Thymus (tissue), 11 donors: ENCODE measurements around the gene FAM161A. TPM values are rescaled to one million over a fixed set of nuclear protein-coding genes. Genes with fewer than 3 reads are reported as not detected.
A peak's percentile ranks its signal among the peaks of the same experiment; 100 is the strongest.
"Not testable (repeated sequence)": the region's sequence is repeated elsewhere in the genome, so short reads cannot be mapped to it uniquely, and the experiment has no call there.

ENCODE experiments used
- DNase-seq, 9 donors: peaks; one replicate each; pipeline ENCODE4 v3.0.0-alpha.2; 2013; ENCODE audit warnings: low spot score in 9 of 9, low read depth in 6 of 9, missing footprints in 1 of 9
- H3K27ac ChIP-seq, 2 donors: one replicate each; pipeline ENCODE4 v1.5.1; 2013; ENCODE audit warnings: control low read depth in 1 of 2, low read depth in 1 of 2, low read length in 1 of 2, mild to moderate bottlenecking in 1 of 2, moderate library complexity in 1 of 2
- H3K27me3 ChIP-seq, 2 donors: one replicate each; pipeline ENCODE4 v1.5.1; 2013; ENCODE audit warnings: low read length in 1 of 2; ENCODE audit not compliant: control insufficient read depth in 2 of 2, insufficient read depth in 1 of 2
- H3K36me3 ChIP-seq, 2 donors: one replicate each; pipeline ENCODE4 v1.5.1; 2013; ENCODE audit warnings: low read length in 1 of 2, mild to moderate bottlenecking in 1 of 2, moderate library complexity in 1 of 2; ENCODE audit not compliant: control insufficient read depth in 2 of 2, insufficient read depth in 2 of 2
- H3K4me1 ChIP-seq, 2 donors: one replicate each; pipeline ENCODE4 v1.5.1; 2013; ENCODE audit warnings: low read length in 2 of 2; ENCODE audit not compliant: control insufficient read depth in 2 of 2, insufficient read depth in 2 of 2
- H3K4me3 ChIP-seq, 2 donors: one replicate each; pipeline ENCODE4 v1.5.1; 2013; ENCODE audit warnings: low read length in 2 of 2, control low read depth in 1 of 2, mild to moderate bottlenecking in 1 of 2
- H3K9me3 ChIP-seq, 2 donors: one replicate each; pipeline ENCODE4 v1.5.1; 2013; ENCODE audit warnings: low read length in 1 of 2, mild to moderate bottlenecking in 1 of 2; ENCODE audit not compliant: control insufficient read depth in 2 of 2, insufficient read depth in 1 of 2
- WGBS: extraction: QIAGEN DNeasy Blood & Tissue Kit; methylation state at CpG from one replicate; pipeline ENCODE4 v1.1.7; 2013; 5-methylcytosine and 5-hydroxymethylcytosine counted together
- polyA plus RNA-seq: library from polyadenylated mRNA; stranded (reverse); fragments of 200-250 nt; gene quantifications from one replicate; pipeline ENCODE4 v1.2.3, GENCODE V29; 2013
- total RNA-seq: library from RNA; stranded (reverse); fragments of 120-200 nt; gene quantifications from one replicate; pipeline ENCODE4 v1.2.4, GENCODE V29; 2013
- donor health status: healthy.

The FAM161A gene
- total and polyA plus RNA-seq, 2 donors: 2.2 to 4.0 TPM

DNA sequence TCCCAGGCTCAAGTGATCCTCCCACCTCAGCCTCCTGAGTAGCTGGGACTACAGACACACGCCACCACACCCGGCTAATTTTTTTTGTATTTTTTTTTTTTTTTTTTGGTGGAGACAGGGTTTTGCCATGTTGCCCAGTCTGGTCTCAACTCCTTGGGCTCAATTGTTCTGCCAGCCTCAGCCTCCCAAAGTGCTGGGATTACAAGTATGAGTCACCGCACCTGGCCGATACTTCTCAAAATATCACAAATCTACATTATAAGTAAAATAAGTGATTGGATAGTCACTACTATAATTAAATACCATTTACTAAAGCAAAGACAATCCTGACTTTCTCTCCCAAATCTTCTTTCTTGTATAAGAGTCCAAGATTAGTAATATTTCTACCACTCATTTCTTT, 25.5 kb upstream of the FAM161A start:
- 99% methylated on average over 4 of the region's 4 CpGs for WGBS
- H3K4me1 ChIP-seq, H3K27me3 ChIP-seq, DNase-seq, H3K9me3 ChIP-seq, H3K4me3 ChIP-seq, H3K27ac ChIP-seq: not testable (repeated sequence)
- peaks cover 31 to 79% of the 10 kb centered on the region in 2 donors for H3K36me3 ChIP-seq

DNA sequence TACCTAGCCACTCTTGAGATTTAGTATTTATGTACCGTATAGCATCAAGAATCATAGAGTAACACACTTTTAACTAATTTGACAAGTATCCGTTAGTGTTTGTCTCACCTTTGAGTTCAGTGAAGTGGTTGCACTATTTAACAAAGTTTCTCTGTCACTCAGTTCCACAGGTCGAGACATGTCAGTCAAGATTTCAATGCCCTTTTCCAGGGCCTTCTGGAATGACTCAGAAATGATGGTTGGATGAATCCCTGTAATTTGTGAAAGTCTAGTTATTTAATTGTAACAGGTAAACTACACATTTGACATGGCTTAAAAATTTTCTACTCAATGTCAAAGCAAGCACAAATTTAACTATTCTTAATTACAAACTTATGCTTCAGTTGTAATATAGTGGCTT, 24.9 kb upstream of the FAM161A start:
- 95% methylated on average over 3 of the region's 3 CpGs for WGBS
- Histone ChIP-seq H3K36me3 (peaks cover 29 to 82% of the 10 kb centered on the region in 2 donors), H3K27ac (no peak overlapping the region), H3K4me3 (no peak overlapping the region), H3K4me1 (no peaks in the 10 kb centered on the region), H3K27me3 (no peaks in the 10 kb centered on the region), H3K9me3 (no peaks in the 10 kb centered on the region)
- no peak for DNase-seq

DNA sequence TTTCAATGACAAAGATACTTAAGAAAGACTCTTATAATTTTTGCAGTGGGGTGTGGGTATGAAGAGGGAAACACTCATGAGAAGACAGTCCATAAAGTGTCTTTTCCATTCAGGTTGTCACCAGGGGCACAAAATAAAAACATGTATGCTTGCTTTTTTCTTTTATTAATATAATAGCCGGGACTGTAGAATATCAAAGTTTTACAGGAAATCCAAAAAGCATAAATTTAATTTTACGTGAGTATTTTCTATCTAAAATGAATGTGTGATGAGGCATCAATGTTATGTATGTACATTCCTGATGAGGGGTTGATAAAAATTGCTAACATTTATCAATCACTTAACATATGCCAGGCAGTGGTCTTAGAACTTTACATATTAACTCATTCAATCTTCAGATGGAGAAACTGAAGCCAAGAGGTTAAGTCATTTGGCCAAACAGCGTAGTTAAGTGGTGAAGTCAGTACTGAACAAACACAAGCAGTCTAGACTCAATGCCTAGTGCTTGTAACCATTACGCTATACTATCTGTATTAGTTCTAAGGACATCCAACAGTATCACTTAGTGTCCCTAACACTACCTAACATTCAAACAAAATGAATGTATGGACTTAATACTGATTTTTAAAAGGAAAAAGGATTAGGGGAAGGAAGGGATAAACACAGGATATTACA, 23.8 kb upstream of the FAM161A start:
- WGBS: 99% methylated on average over 4 of the region's 4 CpGs
- Histone ChIP-seq H3K4me3 (no peak overlapping the region), H3K27me3 (no peaks in the 10 kb centered on the region), H3K4me1 (no peaks in the 10 kb centered on the region), H3K9me3 (no peaks in the 10 kb centered on the region), H3K36me3 (peaks cover 33 to 77% of the 10 kb centered on the region in 2 donors), H3K27ac (no peak overlapping the region)
- no peak for DNase-seq

DNA sequence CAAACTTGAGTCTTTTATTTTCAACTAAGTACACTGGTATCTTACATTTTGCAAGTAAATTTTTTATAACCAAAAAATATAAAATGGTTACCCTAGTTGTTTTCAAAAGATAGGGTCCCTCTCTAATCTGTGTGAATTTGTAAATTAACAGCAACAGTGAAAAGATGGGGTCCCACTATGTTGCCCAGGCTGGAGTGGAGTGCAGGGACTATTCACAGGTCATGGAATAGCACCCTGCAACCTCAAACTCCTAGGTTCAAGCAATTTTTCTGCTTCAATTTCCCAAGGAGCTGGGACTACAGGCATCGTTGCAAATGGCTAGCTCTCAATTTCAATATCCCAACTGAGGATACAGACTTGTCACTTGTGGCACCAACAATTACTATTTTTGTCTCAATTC, 22.5 kb upstream of the FAM161A start:
- Histone ChIP-seq H3K27me3 (no peaks in the 10 kb centered on the region), H3K9me3 (no peaks in the 10 kb centered on the region), H3K4me1 (no peaks in the 10 kb centered on the region), H3K36me3 (peaks cover 36 to 83% of the 10 kb centered on the region in 2 donors), H3K4me3 (no peak overlapping the region), H3K27ac (no peak overlapping the region)
- 98% methylated on average over 1 of the region's 1 CpG for WGBS
- no peak for DNase-seq

DNA sequence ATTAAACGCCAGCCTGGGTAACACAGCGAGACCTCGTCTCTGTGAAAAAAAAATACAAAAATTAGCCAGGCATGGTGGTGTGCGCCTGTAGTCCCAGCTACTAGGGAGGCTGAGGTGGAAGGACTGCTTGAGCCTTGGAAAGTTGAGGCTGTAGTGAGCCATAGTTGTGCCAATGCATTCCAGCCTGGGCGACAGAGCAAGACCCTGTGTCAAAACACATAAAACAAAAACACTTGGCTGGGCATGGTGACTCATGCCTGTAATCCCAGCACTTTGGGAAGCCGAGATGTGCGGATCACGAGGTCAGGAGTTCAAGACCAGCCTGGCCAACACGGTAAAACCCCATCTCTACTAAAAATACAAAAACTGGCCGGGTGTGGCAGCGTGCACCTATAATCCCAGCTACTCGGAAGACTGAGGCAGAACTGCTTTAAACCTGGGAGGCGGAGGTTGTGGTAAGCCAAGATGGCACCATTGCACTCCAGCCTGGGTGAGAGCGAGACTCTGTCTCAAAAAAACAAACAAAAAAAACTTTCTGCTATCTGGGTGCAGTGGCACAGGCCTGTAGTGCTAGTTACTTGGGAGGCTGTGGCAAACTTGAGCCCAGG, 12.7 kb upstream of the FAM161A start:
- 98% methylated on average over 14 of the region's 14 CpGs for WGBS
- H3K4me1 ChIP-seq, H3K9me3 ChIP-seq, H3K4me3 ChIP-seq, H3K27me3 ChIP-seq, DNase-seq, H3K27ac ChIP-seq: not testable (repeated sequence)
- peaks cover 47 to 70% of the 10 kb centered on the region in 2 donors for H3K36me3 ChIP-seq

DNA sequence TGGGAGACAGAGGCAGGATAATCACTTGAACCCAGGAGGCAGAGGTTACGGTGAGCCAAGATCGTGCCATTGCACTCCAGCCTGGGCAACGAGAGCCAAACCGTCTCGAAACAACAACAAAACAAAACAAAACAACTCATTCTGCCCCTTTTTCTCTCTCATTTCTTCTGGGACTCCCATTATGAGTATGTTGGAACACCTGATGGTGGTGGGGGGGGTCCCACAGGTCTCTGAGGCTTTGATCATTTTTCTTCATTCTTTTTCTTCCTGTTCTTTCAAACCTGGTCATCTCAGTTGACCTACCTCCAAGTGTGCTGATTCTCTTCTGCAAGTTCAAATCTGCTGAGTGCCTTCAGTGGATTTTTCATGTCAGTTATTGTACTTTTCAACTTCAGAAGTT, 8.2 kb upstream of the FAM161A start:
- H3K27ac ChIP-seq: no peak overlapping the region
- DNase-seq: no peak
- 97% methylated on average over 5 of the region's 5 CpGs for WGBS
- no peak overlapping the region for H3K4me3 ChIP-seq
- H3K4me1 ChIP-seq: no peaks in the 10 kb centered on the region
- no peaks in the 10 kb centered on the region for H3K9me3 ChIP-seq
- H3K36me3 ChIP-seq: peaks cover 19 to 34% of the 10 kb centered on the region in 2 donors
- H3K27me3 ChIP-seq: no peaks in the 10 kb centered on the region

DNA sequence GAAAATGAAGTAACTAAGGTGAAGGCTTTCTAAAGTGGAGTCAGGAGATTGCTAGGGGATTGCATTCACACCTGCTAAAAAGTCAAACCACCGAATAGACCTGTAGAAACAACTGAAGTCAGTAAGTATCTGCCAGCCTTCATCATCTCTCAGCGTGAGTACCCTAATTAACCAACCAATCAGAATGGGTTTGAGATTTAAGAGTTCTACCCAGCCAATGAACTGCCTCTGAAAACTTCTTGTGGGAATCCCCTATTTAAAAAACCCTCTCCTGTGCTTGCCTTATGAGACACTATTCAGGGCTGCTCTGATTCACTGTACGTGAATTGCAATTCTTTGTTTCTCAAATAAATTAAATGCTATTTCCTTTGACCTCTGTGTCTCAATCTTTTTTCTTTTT, 3.4 kb upstream of the FAM161A start:
- peak in 1 of 9 donors; percentile 9 for DNase-seq
- no peaks in the 10 kb centered on the region for H3K27me3 ChIP-seq
- no peaks in the 10 kb centered on the region for H3K36me3 ChIP-seq
- H3K27ac ChIP-seq: no peak overlapping the region
- H3K4me3 ChIP-seq: no peak overlapping the region
- H3K4me1 ChIP-seq: peaks cover 5 to 13% of the 10 kb centered on the region in 2 donors
- no peaks in the 10 kb centered on the region for H3K9me3 ChIP-seq
- 92% methylated on average over 3 of the region's 3 CpGs for WGBS

DNA sequence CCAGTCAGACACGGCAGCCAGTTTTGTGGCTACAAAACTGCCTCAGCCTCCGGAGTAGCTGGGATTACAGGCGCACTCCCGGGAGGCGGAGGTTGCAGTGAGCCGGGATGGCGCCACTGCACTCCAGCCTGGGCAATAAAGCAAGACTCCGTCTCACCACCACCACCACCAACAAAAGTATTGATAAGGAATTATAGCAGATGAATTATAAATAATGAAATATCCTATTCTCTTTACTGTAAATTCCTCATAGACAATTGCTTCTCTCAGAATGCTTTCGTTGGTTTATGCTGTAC, 1.4 kb upstream of the FAM161A start:
- DNase-seq: no peak
- H3K4me3 ChIP-seq: peak overlapping the region in 1 of 2 donors; percentile 94
- peak overlapping the region in 1 of 2 donors; percentile 84 for H3K27ac ChIP-seq
- no peaks in the 10 kb centered on the region for H3K27me3 ChIP-seq
- H3K36me3 ChIP-seq: no peaks in the 10 kb centered on the region
- peaks cover 5 to 13% of the 10 kb centered on the region in 2 donors for H3K4me1 ChIP-seq
- H3K9me3 ChIP-seq: no peaks in the 10 kb centered on the region
- WGBS: 89% methylated on average over 9 of the region's 9 CpGs

DNA sequence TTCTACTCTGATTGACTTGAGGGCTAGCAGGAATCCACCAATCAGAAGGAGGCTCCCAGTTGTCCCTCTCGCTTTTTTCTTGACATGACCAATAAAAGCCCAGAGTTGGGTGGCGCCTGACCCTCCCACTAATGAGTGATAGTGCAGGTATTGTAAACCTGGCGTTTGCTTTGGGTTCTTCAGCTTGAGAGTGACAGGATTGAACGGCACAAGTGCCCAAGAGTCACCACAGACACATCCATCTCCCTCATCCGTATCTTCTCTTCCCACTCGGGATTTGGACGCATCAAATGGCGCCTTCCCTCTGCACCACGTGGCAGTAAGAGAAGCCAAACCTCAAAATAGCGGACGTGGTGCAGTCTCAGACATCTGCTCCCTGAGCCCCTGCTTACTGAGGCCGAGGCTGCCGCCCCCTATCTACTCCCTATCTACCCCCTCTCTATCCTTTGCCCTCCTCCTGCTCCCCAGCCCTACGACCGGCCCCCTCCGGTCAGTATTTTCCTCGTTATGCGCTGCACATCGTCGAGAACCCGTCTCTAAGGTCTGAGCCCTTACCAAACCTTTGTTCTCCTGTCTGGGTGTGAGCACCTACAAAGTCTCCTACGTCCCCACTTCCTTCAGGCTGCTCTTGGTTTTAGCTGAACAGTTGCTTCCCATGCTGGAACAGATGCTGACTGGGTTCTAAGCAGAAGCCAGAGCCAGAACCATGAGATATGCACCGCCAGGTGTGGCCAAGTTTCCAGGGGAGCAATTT, 881 bp upstream of the FAM161A start:
- Histone ChIP-seq H3K27me3 (no peaks in the 10 kb centered on the region), H3K4me1 (peaks cover 5 to 13% of the 10 kb centered on the region in 2 donors), H3K4me3 (peak overlapping the region; percentile 59 to 94), H3K27ac (peak overlapping the region; percentile 77 to 84), H3K9me3 (no peaks in the 10 kb centered on the region), H3K36me3 (no peaks in the 10 kb centered on the region)
- WGBS: 4% methylated on average over 23 of the region's 23 CpGs
- peak in 8 of 9 donors; percentile 89 to 98 (median 92) for DNase-seq
